Liver (tissue), 9 donors: ENCODE measurements around the gene INPP5A. TPM values are rescaled to one million over a fixed set of nuclear protein-coding genes. Genes with fewer than 3 reads are reported as not detected.

ENCODE experiments used
- DNase-seq: peaks from one replicate; pipeline ENCODE4 v3.0.0-alpha.2; 2017; ENCODE audit warnings: low spot score
- H3K27ac ChIP-seq, 2 donors: one replicate each; pipeline ENCODE4 v1.7.0; 2013; ENCODE audit warnings: inconsistent platforms in 2 of 2, low read length in 2 of 2, control low read depth in 1 of 2, low read depth in 1 of 2, mild to moderate bottlenecking in 1 of 2
- H3K27me3 ChIP-seq, 4 donors: one replicate each; pipeline versions ENCODE4 v1.6.1 to v1.7.0; 2013; ENCODE audit warnings: low read length in 3 of 4, inconsistent platforms in 1 of 4, mild to moderate bottlenecking in 1 of 4, moderate library complexity in 1 of 4; ENCODE audit not compliant: control insufficient read depth in 4 of 4, insufficient read depth in 4 of 4
- H3K36me3 ChIP-seq, 4 donors: one replicate each; pipeline versions ENCODE4 v1.6.1 to v1.7.0; 2013; ENCODE audit warnings: low read length in 3 of 4, mild to moderate bottlenecking in 3 of 4, low read depth in 1 of 4, moderate library complexity in 1 of 4; ENCODE audit not compliant: control insufficient read depth in 4 of 4, insufficient read depth in 3 of 4
- H3K4me1 ChIP-seq, 4 donors: one replicate each; pipeline versions ENCODE4 v1.6.1 to v1.7.0; 2013; ENCODE audit warnings: low read length in 3 of 4, mild to moderate bottlenecking in 3 of 4, moderate library complexity in 1 of 4; ENCODE audit not compliant: control insufficient read depth in 4 of 4, insufficient read depth in 4 of 4
- H3K4me3 ChIP-seq, 3 donors: one replicate each; pipeline versions ENCODE4 v1.6.1 to v1.7.0; 2013; ENCODE audit warnings: low read length in 3 of 3, control low read depth in 1 of 3, low read depth in 1 of 3, mild to moderate bottlenecking in 1 of 3
- H3K9ac ChIP-seq, 2 donors: one replicate each; pipeline ENCODE4 v1.7.0; 2013; ENCODE audit warnings: low read length in 2 of 2, mild to moderate bottlenecking in 2 of 2, moderate library complexity in 2 of 2, control low read depth in 1 of 2, low read depth in 1 of 2
- H3K9me3 ChIP-seq, 4 donors: one replicate each; pipeline versions ENCODE4 v1.6.1 to v1.7.0; 2013; ENCODE audit warnings: low read length in 3 of 4; ENCODE audit not compliant: control insufficient read depth in 4 of 4
- ATF3 ChIP-seq: IDR thresholded peaks from 2 replicates; pipeline ENCODE4 v1.6.1; 2016; ENCODE audit warnings: antibody characterized with exemption
- CTCF ChIP-seq: fragments of 150-350 bp; IDR thresholded peaks from 2 replicates; pipeline ENCODE4 v1.5.1; 2017; ENCODE audit warnings: improper control_type of control experiment, low read depth, low read length; ENCODE audit not compliant: missing input control
- EGR1 ChIP-seq, 2 donors: IDR thresholded peaks; 2 replicates each; pipeline ENCODE4 v1.6.1; 2016 to 2018; ENCODE audit warnings: antibody characterized with exemption in 2 of 2, low read depth in 2 of 2
- GABPA ChIP-seq, 2 donors: IDR thresholded peaks in 1 of 2; conservative IDR thresholded peaks in 1 of 2; 2 replicates each; pipeline ENCODE4 v1.6.1; 2016; ENCODE audit warnings: antibody characterized with exemption in 2 of 2, mild to moderate bottlenecking in 1 of 2, moderate library complexity in 1 of 2
- HNF4A ChIP-seq, 2 donors: conservative IDR thresholded peaks; 2 replicates each; pipeline ENCODE4 v1.6.1; 2016; ENCODE audit warnings: antibody characterized with exemption in 2 of 2, mild to moderate bottlenecking in 2 of 2
- HNF4G ChIP-seq: IDR thresholded peaks from 2 replicates; pipeline ENCODE4 v1.6.1; 2016; ENCODE audit warnings: antibody characterized with exemption
- JUND ChIP-seq, 2 donors: IDR thresholded peaks; 2 replicates each; pipeline ENCODE4 v1.6.1; 2016; ENCODE audit warnings: antibody characterized with exemption in 2 of 2
- NR2F2 ChIP-seq: IDR thresholded peaks from 2 replicates; pipeline ENCODE4 v1.6.1; 2016; ENCODE audit warnings: antibody characterized with exemption
- RAD21 ChIP-seq, 2 donors: IDR thresholded peaks; 2 replicates each; pipeline ENCODE4 v1.6.1; 2016; ENCODE audit warnings: antibody characterized with exemption in 2 of 2, mild to moderate bottlenecking in 2 of 2
- RXRA ChIP-seq, 2 donors: IDR thresholded peaks; 2 replicates each; pipeline ENCODE4 v1.6.1; 2017 to 2018; ENCODE audit warnings: antibody characterized with exemption in 2 of 2, mild to moderate bottlenecking in 1 of 2
- TAF1 ChIP-seq: conservative IDR thresholded peaks from 2 replicates; pipeline ENCODE4 v1.6.1; 2016; ENCODE audit warnings: antibody characterized with exemption, mild to moderate bottlenecking
- ZBTB33 ChIP-seq: IDR thresholded peaks from 2 replicates; pipeline ENCODE4 v1.6.1; 2016; ENCODE audit warnings: antibody characterized with exemption
- WGBS: extraction: QIAGEN DNeasy Blood & Tissue Kit; methylation state at CpG from one replicate; pipeline ENCODE4 v1.1.7; 2013; 5-methylcytosine and 5-hydroxymethylcytosine counted together
- polyA plus RNA-seq, 2 donors: library from polyadenylated mRNA; stranded (reverse) in 1 of 2; unstranded in 1 of 2; fragments of 200-250 nt in 1 of 2; fragments of >200 nt in 1 of 2; fragmentation: Nextera tagmentation in 1 of 2; extraction: Ambion mirVana in 1 of 2; gene quantifications; one replicate each; pipeline versions ENCODE4 v1.2.1 to v1.2.3, GENCODE V29; 2013 to 2015
- total RNA-seq, 2 donors: library from RNA; depleted of rRNA; stranded (reverse); fragments of >200 nt; gene quantifications; one replicate each; pipeline ENCODE4 v1.2.3, GENCODE V29; 2014
- TF ChIP-seq, protein P1 (sequence below): IDR thresholded peaks from 2 replicates; pipeline ENCODE4 v1.6.1; 2016; ENCODE audit warnings: antibody characterized with exemption
- donor health status: healthy.
- donor health status: healthy.
- donor health status: healthy.
- donor health status: healthy.
- donor health status: healthy.

Gene INPP5A
- total and polyA plus RNA-seq, 4 donors: 4.3 to 26.5 (median 10.9) TPM

- DNase-seq: no peak
Observed at GRCh38 chr10:132638130-132638515, 100.5 kb downstream of the INPP5A start.

GRCh38 chr10:132639470-132639869 lies 101.9 kb downstream of the INPP5A start:
- TF ChIP-seq JUND (IDR thresholded peaks at IDR 0.05): no peak
- TF ChIP-seq RAD21 (IDR thresholded peaks at IDR 0.05): no peak
- TF ChIP-seq NR2F2: no peak
- TF ChIP-seq ATF3: no peak
- TF ChIP-seq EGR1 (IDR thresholded peaks at IDR 0.05; ENCODE audit: low read depth in 2 of 2): no peak
- no peak for TF ChIP-seq ZBTB33
- TF ChIP-seq HNF4A (conservative IDR thresholded peaks at IDR 0.05): no peak
- no peak for TF ChIP-seq TAF1
- no peak for TF ChIP-seq HNF4G
- TF ChIP-seq CTCF: no peak
- TF ChIP-seq, protein P1, sequence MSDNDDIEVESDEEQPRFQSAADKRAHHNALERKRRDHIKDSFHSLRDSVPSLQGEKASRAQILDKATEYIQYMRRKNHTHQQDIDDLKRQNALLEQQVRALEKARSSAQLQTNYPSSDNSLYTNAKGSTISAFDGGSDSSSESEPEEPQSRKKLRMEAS: no peak
- WGBS: 89% methylated on average over 4 of the region's 4 CpGs
- H3K27ac ChIP-seq: no peak overlapping the region

More at GRCh38 chr10:132638130-132638515, 100.5 kb downstream of the INPP5A start:
- no peak overlapping the region for H3K27ac ChIP-seq
- H3K9ac ChIP-seq: no peak overlapping the region
- WGBS: 82% methylated on average over 8 of the region's 8 CpGs
- peak in 1 of 2 donors; percentile 1 for TF ChIP-seq RAD21 (IDR thresholded peaks at IDR 0.05)
- no peak for TF ChIP-seq GABPA (IDR thresholded peaks at IDR 0.05 in 1 of 2, conservative IDR thresholded peaks at IDR 0.05 in 1 of 2)
- H3K4me3 ChIP-seq: no peak overlapping the region
- peaks cover 0 to 9% (median 5%) of the 10 kb centered on the region in 4 donors for H3K4me1 ChIP-seq
- H3K9me3 ChIP-seq: no peaks in the 10 kb centered on the region
- H3K27me3 ChIP-seq: no peaks in the 10 kb centered on the region
- H3K36me3 ChIP-seq: no peaks in the 10 kb centered on the region

GRCh38 chr10:132640326-132641125 lies 102.9 kb downstream of the INPP5A start:
- Histone ChIP-seq H3K4me3 (no peak overlapping the region), H3K4me1 (peaks cover 0 to 9% (median 5%) of the 10 kb centered on the region in 4 donors), H3K36me3 (no peaks in the 10 kb centered on the region), H3K27ac (no peak overlapping the region), H3K9me3 (no peaks in the 10 kb centered on the region), H3K9ac (no peak overlapping the region), H3K27me3 (no peaks in the 10 kb centered on the region)
- TF ChIP-seq ATF3 (no peak), HNF4A (conservative IDR thresholded peaks at IDR 0.05) (no peak), ZBTB33 (no peak), JUND (IDR thresholded peaks at IDR 0.05) (no peak), RXRA (IDR thresholded peaks at IDR 0.05) (no peak), RAD21 (IDR thresholded peaks at IDR 0.05) (no peak), NR2F2 (no peak), HNF4G (no peak)
- TF ChIP-seq, protein P1: no peak
- DNase-seq: no peak
- 96% methylated on average over 29 of the region's 29 CpGs for WGBS

More at GRCh38 chr10:132639470-132639869, 101.9 kb downstream of the INPP5A start:
- no peaks in the 10 kb centered on the region for H3K9me3 ChIP-seq
- H3K4me1 ChIP-seq: peaks cover 0 to 9% (median 5%) of the 10 kb centered on the region in 4 donors
- H3K4me3 ChIP-seq: no peak overlapping the region
- DNase-seq: no peak
- H3K36me3 ChIP-seq: no peaks in the 10 kb centered on the region
- no peaks in the 10 kb centered on the region for H3K27me3 ChIP-seq
- no peak overlapping the region for H3K9ac ChIP-seq
